H54 (cell line): ENCODE results near the gene IRF6.

Experiments used
- DNase-seq: peaks from one replicate; pipeline ENCODE4 v3.0.0; 2011; ENCODE audit warnings: low spot score, mixed read lengths; ENCODE audit not compliant: insufficient read length
- FAIRE-seq: peaks from 3 replicates; lab custom pipeline; 2011; peaks lifted over from hg19 to GRCh38; lab: Jason Lieb, UNC
- POLR2A ChIP-seq: IDR thresholded peaks from 2 replicates; pipeline ENCODE4 v1.6.1; 2011; ENCODE audit warnings: low read depth, mild to moderate bottlenecking, low read length

The IRF6 gene

GRCh38 chr1:209751627-209752231 lies 54.2 kb downstream of the IRF6 start:
- DNase-seq = no peak
- TF ChIP-seq POLR2A = no peak
- no peak for FAIRE-seq

GRCh38 chr1:209749670-209750323 lies 56.1 kb downstream of the IRF6 start:
- TF ChIP-seq POLR2A = no peak
- FAIRE-seq (no peak), DNase-seq (no peak)

- FAIRE-seq (no peak), DNase-seq (no peak)
- TF ChIP-seq POLR2A = no peak
Observed at GRCh38 chr1:209749205-209749604, 56.7 kb downstream of the IRF6 start.

- TF ChIP-seq POLR2A = no peak
- DNase-seq (no peak), FAIRE-seq (no peak)
Observed at GRCh38 chr1:209748620-209749019, 57.3 kb downstream of the IRF6 start.

GRCh38 chr1:209747580-209748262 lies 58.2 kb downstream of the IRF6 start:
- no peak for TF ChIP-seq POLR2A
- DNase-seq = peak; percentile 96
- peak; percentile 79 for FAIRE-seq

- no peak for TF ChIP-seq POLR2A
- DNase-seq = no peak
- FAIRE-seq = no peak
Observed at GRCh38 chr1:209746451-209747165, 59.3 kb downstream of the IRF6 start.

- FAIRE-seq (no peak), DNase-seq (no peak)
- 0 out of 2 replicates have a peak, but pooled peaks have one; percentile 17 for TF ChIP-seq POLR2A
Observed at GRCh38 chr1:209743145-209743482, 62.8 kb downstream of the IRF6 start.

- DNase-seq (no peak), FAIRE-seq (no peak)
- TF ChIP-seq POLR2A = no peak
Observed at GRCh38 chr1:209742409-209743144, 63.4 kb downstream of the IRF6 start.

- FAIRE-seq (no peak), DNase-seq (no peak)
- no peak for TF ChIP-seq POLR2A
Observed at GRCh38 chr1:209741889-209742288, 64.1 kb downstream of the IRF6 start.

- TF ChIP-seq POLR2A = no peak
- FAIRE-seq (no peak), DNase-seq (no peak)
Observed at GRCh38 chr1:209741193-209741592, 64.7 kb downstream of the IRF6 start.

- TF ChIP-seq POLR2A = no peak
- FAIRE-seq (no peak), DNase-seq (no peak)
Observed at GRCh38 chr1:209738270-209738669, 67.7 kb downstream of the IRF6 start.

- no peak for TF ChIP-seq POLR2A
- FAIRE-seq = no peak
- DNase-seq = no peak
Observed at GRCh38 chr1:209737118-209737505, 68.8 kb downstream of the IRF6 start.

GRCh38 chr1:209736490-209737117 lies 69.3 kb downstream of the IRF6 start:
- FAIRE-seq = no peak
- no peak for TF ChIP-seq POLR2A

More at GRCh38 chr1:209736490-209737117, 69.3 kb downstream of the IRF6 start:
- DNase-seq = no peak
